DMS 273 (cell line): ENCODE data around the gene ZFP90.
"Not testable (repeated sequence)": the region's sequence is repeated elsewhere in the genome, so short reads cannot be mapped to it uniquely, and the experiment has no call there.

Experiments used
- DNase-seq: peaks from one replicate; lab custom pipeline; 2025; ENCODE audit not compliant: unreplicated experiment; lab: John Stamatoyannopoulos, UW

The ZFP90 gene

DNA sequence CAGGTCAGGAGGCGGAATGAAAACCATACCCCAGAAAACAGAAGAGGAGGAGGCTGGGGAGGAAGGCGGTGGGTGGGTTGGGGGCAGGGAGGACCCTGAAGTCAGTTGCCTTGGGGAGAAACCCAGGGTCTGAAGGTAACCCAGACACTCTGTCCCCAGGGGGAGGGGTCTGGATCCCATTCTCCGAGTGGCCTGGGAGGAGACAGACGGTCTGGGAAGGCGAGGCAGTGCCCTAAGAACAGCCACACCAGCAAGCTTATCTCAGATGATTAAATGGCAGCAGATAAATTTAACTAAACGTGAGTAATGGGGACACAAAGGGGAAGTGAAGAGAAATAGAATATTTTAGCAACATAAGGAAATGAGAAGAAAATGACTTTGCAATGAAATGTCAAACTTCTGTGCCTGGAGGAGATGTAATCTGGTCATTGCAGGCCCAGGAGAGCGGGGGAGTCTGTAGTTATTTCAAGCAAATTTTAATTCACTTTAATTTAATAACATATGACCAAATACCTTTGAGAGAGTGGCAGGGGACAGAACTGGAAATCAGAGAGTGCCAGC is 21.4 kb upstream of the ZFP90 start:
- DNase-seq: no peak

DNA sequence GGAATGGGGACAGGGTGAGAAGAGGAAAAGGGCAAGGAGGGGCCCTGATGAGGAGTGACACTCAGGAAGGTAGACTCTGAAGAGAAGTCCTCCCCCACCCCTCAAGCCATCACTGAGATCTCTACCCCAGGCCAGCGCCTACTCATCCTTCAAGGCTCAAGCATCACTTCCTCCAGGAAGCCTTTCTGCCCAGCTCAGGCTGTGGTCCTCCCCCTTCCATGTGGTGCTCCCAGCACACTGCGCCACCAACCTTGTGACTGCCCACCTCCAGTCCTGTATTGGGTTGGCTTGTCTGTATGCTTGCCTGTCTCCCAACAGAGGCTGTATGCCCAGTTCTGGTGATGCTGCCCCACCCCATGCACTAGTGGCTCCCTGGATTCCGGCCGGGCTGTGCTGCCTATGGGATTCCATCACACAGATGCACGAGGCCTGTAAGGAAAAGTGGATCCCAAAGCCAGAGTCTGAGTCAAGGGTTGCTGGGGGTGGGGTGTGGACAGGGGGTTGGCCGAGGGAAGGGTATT is 19.8 kb upstream of the ZFP90 start:
- no peak for DNase-seq

DNA sequence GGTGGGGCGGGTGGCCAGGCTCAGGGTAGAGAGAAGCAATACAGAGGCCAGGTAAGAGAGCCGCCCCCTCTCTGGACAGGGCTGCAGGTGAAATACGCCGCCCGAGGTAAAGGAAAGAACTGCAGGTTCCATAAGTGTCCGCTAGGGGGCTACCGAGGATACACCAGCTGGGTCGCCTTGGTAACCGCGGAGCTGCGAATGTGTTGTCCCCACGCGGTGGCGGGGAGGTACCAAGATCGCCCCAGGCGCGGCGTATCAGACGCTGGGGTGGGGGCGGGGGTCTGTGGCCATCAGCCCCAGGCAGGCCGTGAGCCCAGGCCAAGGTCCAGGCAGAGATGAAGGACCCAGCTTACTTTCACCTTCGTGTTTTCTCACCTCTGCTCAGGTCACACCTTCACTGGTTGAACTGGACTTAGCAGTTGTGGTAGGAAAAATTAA is 18.4 kb upstream of the ZFP90 start:
- DNase-seq: peak; percentile 97

DNA sequence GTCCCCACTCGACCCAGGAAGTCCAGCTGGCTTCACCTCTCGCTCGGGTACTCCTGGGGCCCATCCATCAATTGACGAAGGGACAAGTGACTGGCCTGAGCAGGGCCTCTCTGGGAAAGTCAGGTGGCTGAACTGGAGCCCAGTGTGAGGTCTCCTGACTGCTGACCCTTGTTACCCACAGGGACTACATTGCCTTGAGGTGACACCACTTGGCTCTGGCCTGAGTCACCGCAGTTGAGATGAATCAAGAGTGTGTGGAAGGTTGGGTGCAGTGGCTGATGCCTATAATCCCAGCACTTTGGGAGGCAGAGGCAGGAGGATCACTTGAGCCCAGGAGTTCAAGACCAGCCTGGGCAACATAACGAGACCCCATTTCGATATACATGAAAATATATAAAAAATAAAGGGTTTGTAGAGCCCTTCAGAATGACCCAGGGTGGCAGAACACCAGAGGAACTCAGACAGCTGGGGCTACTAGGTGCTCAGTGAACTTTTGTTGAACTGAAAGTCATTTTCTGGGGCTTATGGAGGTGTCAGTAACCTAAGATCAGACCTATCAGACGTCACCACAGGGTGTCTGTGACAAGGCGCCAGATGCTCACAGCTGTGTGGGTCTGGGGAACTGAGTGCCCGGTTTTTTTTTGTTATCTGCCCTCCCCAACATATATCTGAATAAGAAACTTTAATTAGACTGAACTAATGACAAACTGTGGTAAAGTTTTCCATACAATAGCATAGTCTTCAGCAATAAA is 14.8 kb upstream of the ZFP90 start:
- no peak for DNase-seq

DNA sequence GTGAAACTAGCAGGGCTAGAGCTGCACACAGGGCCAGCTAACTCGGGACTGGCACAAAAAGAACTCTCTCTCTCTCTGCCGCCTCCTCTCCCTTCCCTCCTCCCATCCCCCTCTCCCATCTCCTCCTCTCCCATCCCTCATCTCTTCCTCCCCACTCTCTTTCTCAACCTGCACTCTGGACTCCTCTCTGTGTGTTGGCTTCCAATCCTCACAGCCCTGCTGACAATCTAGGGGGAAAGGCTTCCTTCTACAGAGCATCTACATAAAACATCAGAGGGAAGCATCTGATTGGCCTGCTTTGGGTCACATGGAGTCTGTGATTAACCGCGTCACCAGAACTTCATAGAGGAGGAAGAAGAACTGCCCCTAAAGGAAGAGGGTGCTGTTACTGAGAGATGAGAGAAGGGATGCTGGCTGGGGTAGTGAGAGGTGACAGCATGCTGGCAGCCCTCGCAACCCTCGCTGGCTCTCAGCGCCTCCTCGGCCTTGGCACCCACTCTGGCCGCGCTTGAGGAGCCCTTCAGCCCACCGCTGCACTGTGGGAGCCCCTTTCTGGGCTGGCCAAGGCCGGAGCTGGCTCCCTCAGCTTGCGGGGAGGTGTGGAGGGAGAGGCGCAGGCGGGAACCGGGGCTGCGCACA is 12.8 kb upstream of the ZFP90 start:
- DNase-seq: no peak

DNA sequence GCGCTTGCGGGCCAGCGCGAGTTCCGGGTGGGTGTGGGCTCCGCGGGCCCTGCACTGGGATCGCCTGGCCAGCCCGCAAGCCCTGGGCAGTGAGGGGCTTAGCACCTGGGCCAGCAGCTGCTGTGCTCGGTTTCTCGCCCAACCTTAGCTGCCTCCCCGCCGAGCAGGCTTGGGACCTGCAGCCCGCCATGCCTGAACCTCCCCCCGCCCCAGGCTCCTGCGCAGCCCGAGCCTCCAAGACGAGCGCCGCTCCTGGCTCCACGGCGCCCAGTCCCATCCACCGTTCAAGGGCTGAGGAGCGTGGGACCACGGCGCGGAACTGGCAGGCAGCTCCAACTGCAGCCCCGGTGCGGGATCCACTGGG is 12.3 kb upstream of the ZFP90 start:
- no peak for DNase-seq

DNA sequence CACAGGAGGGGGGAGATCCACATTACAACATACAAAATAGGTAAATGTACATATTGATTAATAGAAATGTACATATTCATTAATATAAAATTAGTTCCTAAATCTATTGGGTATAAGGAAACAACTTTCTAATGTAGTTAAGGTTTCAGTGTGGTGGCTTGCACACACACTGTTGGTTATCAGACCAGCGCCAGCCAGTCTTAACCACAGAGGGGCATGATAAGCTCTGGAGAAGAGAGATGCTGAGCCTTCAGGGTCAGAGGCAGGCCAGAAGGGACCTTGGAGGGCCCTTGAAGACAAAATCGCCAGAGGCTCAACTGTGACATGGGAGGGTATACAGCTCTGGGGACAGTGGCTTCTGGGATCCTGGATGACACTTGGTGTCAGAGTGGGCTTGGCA is 10.9 kb upstream of the ZFP90 start:
- no peak for DNase-seq

DNA sequence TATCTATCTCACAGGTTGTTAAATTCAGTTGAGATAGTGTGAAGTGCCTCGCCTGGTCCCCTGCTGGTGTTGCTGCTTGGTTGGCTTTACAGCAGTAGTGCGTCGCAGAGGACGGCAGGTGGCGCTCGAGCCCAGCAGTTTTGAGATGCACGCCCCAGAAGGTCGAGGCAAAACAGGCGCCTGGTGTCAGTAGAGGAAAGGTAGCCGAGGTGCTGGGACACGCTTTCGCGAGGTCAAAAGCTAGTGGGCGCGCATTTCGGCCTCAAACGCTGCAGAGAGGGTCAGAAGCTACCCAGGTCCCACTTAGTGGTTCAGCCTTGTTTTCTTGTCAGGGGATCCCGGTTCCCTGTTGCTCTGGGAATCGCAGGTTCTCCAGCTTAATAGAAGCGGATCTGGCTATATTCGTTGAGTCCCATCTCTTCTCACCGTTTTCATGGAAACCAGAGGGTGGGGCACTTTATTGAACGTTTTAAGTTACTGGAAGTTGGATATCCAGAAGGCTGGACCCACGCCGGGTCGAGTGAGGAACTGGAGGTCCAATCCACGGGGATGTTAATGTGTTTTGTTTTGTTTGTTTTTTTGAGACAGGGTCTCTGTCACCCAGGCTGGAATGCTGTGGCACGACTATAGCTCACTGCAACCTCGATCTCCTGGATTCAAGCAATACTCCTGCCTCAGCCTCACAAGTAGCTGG is 10.3 kb upstream of the ZFP90 start:
- peak; percentile 92 for DNase-seq

DNA sequence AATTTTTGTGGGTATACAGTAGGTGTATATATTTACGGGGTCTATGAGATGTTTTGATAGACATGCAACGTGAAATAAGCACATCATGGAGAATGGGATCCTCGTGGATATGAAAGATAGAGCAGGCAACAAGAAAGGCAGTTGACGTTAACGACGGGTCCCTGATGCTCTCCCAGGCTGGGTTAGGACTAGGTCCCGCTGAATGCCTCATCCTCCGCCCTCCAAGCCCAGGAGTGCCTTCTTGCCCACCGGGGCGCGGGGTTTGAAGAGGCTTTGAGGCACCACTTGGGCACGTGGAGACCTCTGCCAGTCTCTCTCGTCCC is 9.5 kb upstream of the ZFP90 start:
- no peak for DNase-seq

DNA sequence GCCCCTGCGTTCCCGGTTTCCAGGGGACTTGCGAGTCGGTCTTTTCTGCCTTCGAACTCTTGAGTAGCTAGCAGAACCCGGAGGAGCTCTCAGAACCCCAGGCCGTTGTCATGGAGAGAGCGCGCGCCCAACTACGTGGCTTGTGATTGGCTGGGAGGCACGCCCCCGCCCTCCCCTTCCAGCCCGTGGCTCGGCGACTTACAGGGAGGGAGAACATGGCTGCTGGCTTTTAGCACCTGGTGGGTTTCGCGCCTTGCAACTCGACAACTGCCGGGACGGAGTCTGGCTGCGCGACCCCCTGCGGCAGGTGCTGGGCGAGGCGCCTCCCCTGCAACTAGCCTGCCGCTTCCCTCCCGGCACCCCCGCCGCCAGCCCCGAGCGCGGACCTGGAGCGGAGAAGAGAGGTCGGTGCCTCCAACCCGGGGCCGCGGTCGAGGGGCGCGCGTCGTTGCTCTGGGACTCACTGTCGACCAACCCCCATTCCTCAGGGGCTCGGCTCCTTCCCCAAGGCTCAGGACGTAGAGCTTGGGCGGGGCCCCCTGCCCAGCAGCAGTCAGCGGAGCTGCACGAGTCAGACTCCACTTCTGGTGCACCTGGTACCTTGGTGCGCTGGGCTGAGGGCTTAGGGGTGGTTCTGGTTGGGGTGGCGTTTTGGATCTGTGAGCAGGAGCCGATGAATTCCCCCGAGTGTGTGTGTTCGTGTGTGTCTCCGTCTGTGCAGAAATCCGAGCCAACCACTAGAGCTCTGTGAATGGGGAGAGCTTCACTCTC is 9.0 kb upstream of the ZFP90 start:
- DNase-seq: peak; percentile 97

DNA sequence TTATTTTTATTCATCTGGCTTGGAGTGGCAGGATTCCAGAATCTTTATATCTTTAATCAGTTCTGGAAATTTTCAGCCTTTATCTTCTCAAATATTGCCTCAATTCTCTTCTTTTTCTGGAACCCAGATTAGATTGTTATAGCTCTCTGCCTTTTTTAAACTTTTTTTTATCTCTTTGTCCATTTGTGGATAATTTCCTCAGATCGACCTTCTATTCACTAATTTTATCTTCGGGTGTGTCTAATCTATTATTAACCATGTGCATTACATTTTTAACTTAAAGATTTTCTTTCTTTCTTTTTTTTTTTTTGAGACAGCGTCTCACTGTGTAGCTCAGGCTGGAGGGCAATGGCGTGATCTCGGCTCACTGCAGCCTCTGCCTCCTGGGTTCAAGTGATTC is 5.2 kb upstream of the ZFP90 start:
- DNase-seq: no peak

DNA sequence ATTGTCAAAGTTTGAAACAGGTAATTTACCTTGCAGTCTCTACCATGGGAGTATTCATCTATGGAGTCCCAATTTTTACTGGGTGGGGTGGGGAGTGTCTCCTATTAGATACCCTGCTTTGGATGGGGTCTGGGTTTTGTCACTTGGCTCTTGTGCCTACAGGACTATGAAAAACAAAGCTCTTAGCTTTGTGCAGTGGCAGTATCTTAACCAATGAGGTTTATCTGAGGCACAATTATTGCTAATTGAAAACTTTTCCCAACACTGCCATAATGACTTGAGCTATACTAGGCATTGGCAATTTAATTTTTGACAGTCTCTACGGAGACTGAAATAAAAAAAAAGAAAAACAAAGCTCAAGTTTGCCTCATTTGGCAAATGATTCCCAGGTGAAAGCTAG is 3.8 kb upstream of the ZFP90 start:
- no peak for DNase-seq

DNA sequence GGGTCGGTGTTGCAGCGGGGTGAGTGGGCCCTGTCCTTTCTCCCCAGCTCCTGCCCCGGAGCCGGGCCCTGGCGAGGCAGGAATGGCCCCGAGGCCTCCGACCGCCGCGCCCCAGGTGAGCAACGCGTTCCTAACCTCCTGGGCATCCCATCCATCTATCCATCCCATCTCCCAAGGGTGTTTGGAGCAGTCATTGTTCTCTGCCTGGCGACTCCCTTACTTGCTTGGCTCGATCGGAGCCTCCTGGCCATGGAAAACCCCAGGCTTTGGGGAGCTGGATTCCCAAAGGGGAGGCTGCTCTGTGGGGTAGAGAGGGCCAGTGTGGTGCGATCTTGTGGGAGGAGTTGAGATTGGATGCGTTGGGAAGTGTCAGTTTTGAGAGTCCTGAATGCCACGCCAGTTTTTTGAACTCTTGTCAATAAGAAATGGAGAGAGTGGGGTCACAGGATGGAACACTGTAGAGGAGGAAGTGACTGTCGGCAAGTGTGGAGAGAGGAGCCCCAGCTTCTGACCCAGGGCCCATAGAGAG is 684 bp downstream of the ZFP90 start:
- peak; percentile 36 for DNase-seq

DNA sequence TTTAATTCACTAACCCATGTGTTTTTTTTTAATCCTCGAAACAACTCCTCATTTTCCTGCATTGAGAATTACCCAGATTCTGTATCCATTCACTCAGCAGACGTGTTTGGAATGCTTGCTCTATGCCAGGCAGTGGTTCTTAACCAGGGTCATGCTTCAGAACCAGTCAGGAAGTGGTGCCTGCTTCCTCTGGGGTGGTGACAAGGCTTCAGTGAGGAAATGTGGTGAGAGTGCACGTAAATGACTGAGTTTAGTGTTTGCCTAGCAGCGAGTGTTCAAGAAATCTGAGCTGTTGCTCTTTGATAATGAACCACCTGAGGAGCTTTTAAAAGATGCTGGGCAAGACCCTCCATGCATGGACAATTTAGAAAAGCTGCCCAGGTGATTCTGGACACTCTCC is 9.9 kb downstream of the ZFP90 start:
- no peak for DNase-seq

DNA sequence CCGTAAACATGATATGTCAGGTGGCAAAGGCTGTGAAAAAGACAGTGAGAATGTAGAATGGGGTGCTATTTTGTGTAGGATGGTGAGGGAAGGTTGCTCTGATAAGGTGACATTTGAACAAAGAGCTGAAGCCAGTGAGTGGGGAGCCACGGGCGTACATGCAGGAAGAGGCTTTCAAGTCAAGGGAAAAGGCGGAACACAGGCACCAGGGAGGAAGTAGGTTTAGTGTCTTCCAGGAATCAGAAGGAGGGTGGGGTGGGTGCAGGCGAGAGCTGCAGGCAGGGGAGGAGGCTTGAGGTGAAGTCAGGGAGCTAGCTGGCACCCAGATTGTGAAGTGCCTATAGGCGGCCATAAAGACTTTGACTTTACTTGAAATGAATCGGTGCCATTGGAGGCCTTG is 14.1 kb downstream of the ZFP90 start:
- no peak for DNase-seq

DNA sequence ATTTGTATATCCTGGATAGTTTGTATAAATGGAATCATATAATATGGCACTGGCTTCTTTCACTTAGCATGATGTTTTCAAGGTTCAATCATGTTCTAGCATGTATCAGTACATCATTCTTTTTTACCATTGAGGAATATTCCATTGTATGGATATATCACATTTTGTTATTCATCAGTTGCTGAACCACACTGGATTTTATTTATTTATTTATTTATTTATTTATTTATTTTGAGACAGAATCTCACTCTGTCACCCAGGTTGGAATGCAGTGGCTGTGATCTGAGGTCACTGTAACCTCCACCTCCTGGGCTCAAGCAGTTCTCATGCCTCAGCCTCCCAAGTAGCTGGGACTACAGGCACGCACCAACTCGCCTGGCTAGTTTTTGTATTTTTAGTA is 21.2 kb downstream of the ZFP90 start:
- DNase-seq: not testable (repeated sequence)

DNA sequence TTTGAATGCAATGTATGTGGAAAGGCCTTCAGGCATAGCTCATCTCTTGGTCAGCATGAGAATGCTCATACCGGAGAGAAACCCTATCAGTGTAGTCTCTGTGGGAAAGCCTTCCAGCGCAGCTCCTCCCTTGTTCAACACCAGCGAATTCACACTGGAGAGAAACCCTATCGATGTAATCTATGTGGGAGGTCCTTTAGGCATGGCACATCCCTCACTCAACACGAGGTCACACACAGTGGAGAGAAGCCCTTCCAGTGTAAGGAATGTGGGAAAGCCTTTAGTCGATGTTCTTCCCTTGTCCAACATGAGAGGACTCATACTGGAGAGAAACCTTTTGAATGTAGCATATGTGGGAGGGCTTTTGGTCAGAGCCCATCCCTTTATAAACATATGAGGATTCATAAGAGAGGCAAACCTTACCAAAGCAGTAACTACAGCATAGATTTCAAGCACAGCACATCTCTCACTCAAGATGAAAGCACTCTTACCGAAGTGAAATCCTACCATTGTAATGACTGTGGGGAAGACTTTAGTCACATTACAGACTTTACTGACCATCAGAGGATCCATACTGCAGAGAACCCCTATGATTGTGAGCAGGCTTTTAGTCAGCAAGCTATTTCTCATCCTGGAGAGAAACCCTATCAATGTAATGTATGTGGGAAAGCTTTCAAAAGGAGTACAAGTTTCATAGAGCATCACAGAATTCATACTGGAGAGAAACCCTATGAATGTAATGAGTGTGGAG is 24.7 kb downstream of the ZFP90 start:
- DNase-seq: peak; percentile 16

DNA sequence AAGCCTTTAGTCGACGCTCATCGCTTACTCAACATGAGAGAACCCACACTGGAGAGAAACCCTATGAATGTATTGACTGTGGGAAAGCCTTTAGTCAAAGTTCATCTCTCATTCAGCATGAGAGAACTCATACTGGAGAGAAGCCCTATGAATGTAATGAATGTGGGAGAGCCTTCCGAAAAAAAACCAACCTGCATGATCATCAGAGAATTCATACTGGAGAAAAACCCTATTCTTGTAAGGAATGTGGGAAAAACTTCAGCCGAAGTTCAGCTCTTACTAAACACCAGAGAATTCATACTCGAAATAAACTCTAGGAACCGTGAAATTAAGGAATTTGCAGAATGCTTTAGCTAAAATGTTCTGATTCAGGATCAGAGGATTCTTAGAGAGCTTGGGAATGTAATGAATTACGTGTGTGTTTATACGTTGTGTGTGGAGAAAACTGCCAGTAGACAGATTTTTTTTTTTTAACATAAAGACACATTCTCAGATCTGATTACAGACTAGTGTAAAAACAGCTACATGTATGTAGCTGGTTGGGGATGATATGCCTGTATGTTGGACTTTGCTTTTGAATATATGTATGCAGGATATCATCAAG is 25.4 kb downstream of the ZFP90 start:
- DNase-seq: peak; percentile 40

DNA sequence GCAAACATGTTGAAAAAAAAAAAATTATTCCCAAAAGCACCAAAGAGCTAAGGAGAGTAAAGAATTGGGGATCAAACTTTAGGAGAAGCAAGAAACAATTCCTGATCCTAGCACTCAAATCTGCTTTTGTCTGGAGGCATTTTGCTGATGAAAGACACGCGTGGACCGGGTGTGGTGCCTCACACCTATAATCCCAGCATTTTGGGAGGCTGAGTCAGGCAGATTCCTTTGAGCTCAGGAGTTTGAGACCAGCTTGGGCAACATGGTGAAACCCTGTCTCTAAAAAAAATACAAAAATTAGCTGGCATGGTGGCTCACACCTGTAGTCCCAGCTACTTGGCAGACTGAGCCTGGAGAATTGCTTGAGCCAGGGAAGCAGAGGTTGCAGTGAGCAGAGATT is 35.4 kb downstream of the ZFP90 start:
- DNase-seq: no peak

DNA sequence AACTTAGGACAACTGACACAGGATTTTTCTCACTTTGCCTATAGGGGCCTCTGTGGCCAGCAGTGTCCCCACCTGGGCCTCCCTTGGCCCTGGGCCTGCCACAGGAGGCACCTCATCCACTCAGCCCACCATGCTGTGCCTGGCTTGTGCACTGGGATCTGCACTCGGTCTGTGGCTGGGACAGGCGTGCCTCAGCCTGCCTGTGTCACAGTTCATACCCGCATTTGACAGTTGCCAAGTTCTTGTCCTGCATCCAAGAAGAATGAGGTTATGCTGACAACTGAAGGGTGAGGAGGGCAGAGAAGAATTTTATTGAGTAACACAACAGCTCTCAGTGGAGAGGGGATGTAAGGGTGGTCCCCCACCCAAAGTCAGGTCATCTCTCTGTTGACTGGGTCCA is 36.0 kb downstream of the ZFP90 start:
- DNase-seq: peak; percentile 9
